NT2/D1 (cell line): ENCODE measurements around the gene MAML2.

Experiments
- DNase-seq: peaks from one replicate; pipeline ENCODE4 v3.0.0-alpha.2; 2011; ENCODE audit warnings: low read depth, low spot score
- H3K27me3 ChIP-seq: 2 replicates; pipeline ENCODE4 v1.6.0; 2011; ENCODE audit warnings: mild to moderate bottlenecking; ENCODE audit not compliant: insufficient read length, insufficient read depth
- H3K36me3 ChIP-seq: 2 replicates; pipeline ENCODE4 v1.6.1; 2011; ENCODE audit warnings: mild to moderate bottlenecking, low read length, mixed read lengths; ENCODE audit not compliant: insufficient read depth, insufficient read length
- H3K4me1 ChIP-seq: 2 replicates; pipeline ENCODE4 v1.5.1; 2011; ENCODE audit not compliant: insufficient read depth, insufficient read length
- H3K4me3 ChIP-seq: 2 replicates; pipeline ENCODE4 v1.5.1; 2011; ENCODE audit warnings: low read depth; ENCODE audit not compliant: insufficient read length
- H3K9ac ChIP-seq: 2 replicates; pipeline ENCODE4 v1.6.0; 2011; ENCODE audit warnings: low read depth; ENCODE audit not compliant: insufficient read length
- H3K9me3 ChIP-seq: 2 replicates; pipeline ENCODE4 v1.5.1; 2011; ENCODE audit warnings: mild to moderate bottlenecking, low read length; ENCODE audit not compliant: insufficient read depth
- SUZ12 ChIP-seq: IDR thresholded peaks from 2 replicates; pipeline ENCODE4 v1.6.1; 2011; ENCODE audit not compliant: insufficient read length, insufficient read depth; ENCODE audit errors: extremely low read depth
- YY1 ChIP-seq: IDR thresholded peaks from 2 replicates; pipeline ENCODE4 v1.6.1; 2011; ENCODE audit not compliant: insufficient read length, insufficient read depth
- ZNF274 ChIP-seq: IDR thresholded peaks from 2 replicates; pipeline ENCODE4 v1.6.1; 2011; ENCODE audit warnings: mild to moderate bottlenecking, low read depth, low read length

The MAML2 gene

GRCh38 chr11:96221244-96222070 is 121.5 kb downstream of the MAML2 start:
- H3K9ac ChIP-seq = no peak overlapping the region
- no peaks in the 10 kb centered on the region for H3K27me3 ChIP-seq
- H3K9me3 ChIP-seq = no peaks in the 10 kb centered on the region
- H3K36me3 ChIP-seq = no peaks in the 10 kb centered on the region
- TF ChIP-seq ZNF274 = no peak
- no peak for TF ChIP-seq SUZ12
- TF ChIP-seq YY1 = no peak
- no peaks in the 10 kb centered on the region for H3K4me1 ChIP-seq
- DNase-seq = no peak
- no peak overlapping the region for H3K4me3 ChIP-seq

- Histone ChIP-seq H3K27me3 (no peaks in the 10 kb centered on the region), H3K9me3 (no peaks in the 10 kb centered on the region), H3K9ac (no peak overlapping the region), H3K4me1 (no peaks in the 10 kb centered on the region), H3K36me3 (no peaks in the 10 kb centered on the region), H3K4me3 (no peak overlapping the region)
- no peak for TF ChIP-seq ZNF274
- no peak for TF ChIP-seq SUZ12
- no peak for TF ChIP-seq YY1
- no peak for DNase-seq
These were observed 122.9 kb downstream of the MAML2 start for GRCh38 chr11:96219981-96220623.

- Histone ChIP-seq H3K9me3 (no peaks in the 10 kb centered on the region), H3K4me3 (no peak overlapping the region), H3K36me3 (no peaks in the 10 kb centered on the region), H3K4me1 (no peaks in the 10 kb centered on the region), H3K9ac (no peak overlapping the region), H3K27me3 (no peaks in the 10 kb centered on the region)
- no peak for DNase-seq
- TF ChIP-seq YY1 (no peak), ZNF274 (no peak), SUZ12 (no peak)
These were observed 124.1 kb downstream of the MAML2 start for GRCh38 chr11:96218901-96219300.

- TF ChIP-seq ZNF274 (no peak), YY1 (no peak), SUZ12 (no peak)
- H3K9ac ChIP-seq = no peak overlapping the region
- H3K4me1 ChIP-seq = no peaks in the 10 kb centered on the region
- DNase-seq = no peak
- no peaks in the 10 kb centered on the region for H3K27me3 ChIP-seq
- H3K4me3 ChIP-seq = no peak overlapping the region
- no peaks in the 10 kb centered on the region for H3K36me3 ChIP-seq
- no peaks in the 10 kb centered on the region for H3K9me3 ChIP-seq
These were observed 125.0 kb downstream of the MAML2 start for GRCh38 chr11:96218006-96218405.

- H3K36me3 ChIP-seq = no peaks in the 10 kb centered on the region
- DNase-seq = no peak
- no peaks in the 10 kb centered on the region for H3K9me3 ChIP-seq
- no peak overlapping the region for H3K4me3 ChIP-seq
- no peaks in the 10 kb centered on the region for H3K27me3 ChIP-seq
- no peak for TF ChIP-seq SUZ12
- TF ChIP-seq ZNF274 = no peak
- TF ChIP-seq YY1 = no peak
- no peaks in the 10 kb centered on the region for H3K4me1 ChIP-seq
- no peak overlapping the region for H3K9ac ChIP-seq
These were observed 125.8 kb downstream of the MAML2 start for GRCh38 chr11:96217206-96217605.

GRCh38 chr11:96215826-96216225 is 127.2 kb downstream of the MAML2 start:
- Histone ChIP-seq H3K4me1 (no peaks in the 10 kb centered on the region), H3K4me3 (no peak overlapping the region), H3K9ac (no peak overlapping the region), H3K27me3 (no peaks in the 10 kb centered on the region), H3K36me3 (no peaks in the 10 kb centered on the region), H3K9me3 (no peaks in the 10 kb centered on the region)
- TF ChIP-seq ZNF274 (no peak), YY1 (no peak), SUZ12 (no peak)
- DNase-seq = no peak

- H3K36me3 ChIP-seq = no peaks in the 10 kb centered on the region
- no peaks in the 10 kb centered on the region for H3K27me3 ChIP-seq
- H3K4me1 ChIP-seq = no peaks in the 10 kb centered on the region
- DNase-seq = no peak
- no peaks in the 10 kb centered on the region for H3K9me3 ChIP-seq
- H3K4me3 ChIP-seq = no peak overlapping the region
- no peak for TF ChIP-seq YY1
- TF ChIP-seq ZNF274 = no peak
- TF ChIP-seq SUZ12 = no peak
- no peak overlapping the region for H3K9ac ChIP-seq
These were observed 127.7 kb downstream of the MAML2 start for GRCh38 chr11:96215110-96215782.
